GM12878 (cell line): Measurements from ENCODE around the gene WTIP. TPM values are rescaled to one million over a fixed set of nuclear protein-coding genes. Genes with fewer than 3 reads are reported as not detected.
"Not testable (repeated sequence)": the region's sequence is repeated elsewhere in the genome, so short reads cannot be mapped to it uniquely, and the experiment has no call there.

Experiments used
- ATAC-seq: fragments of 200-7000 bp; cut with Tn5 transposase; 3 replicates; pipeline ENCODE4 v1.9.1; 2020; ENCODE audit warnings: mild to moderate bottlenecking, moderate library complexity
- BruUV-seq: library from RNA; stranded (reverse); fragments of 400-500 nt; replicated peaks from 2 replicates; lab custom pipeline; 2021; lab: Mats Ljungman, UMichigan
- CTCF ChIA-PET: fragments of 300-600 bp; sonication (Branson Sonifier 250); formaldehyde crosslinking; extraction: SDS; loops from one replicate; lab custom pipeline; 2021; ENCODE audit warnings: inconsistent platforms; lab: Yijun Ruan, JAX
- POLR2A ChIA-PET: fragments of 350-600 bp; formaldehyde crosslinking; extraction: SDS; loops from one replicate; lab custom pipeline; 2021; ENCODE audit warnings: inconsistent platforms; lab: Charles Lee
- RAD21 ChIA-PET: fragments of 300-600 bp; sonication (Branson Sonifier 250); formaldehyde crosslinking; loops from one replicate; lab custom pipeline; 2023; ENCODE audit warnings: antibody characterized with exemption; ENCODE audit not compliant: unreplicated experiment; lab: Charles Lee
- SMC1A ChIA-PET: fragments of 300-600 bp; sonication (Branson Sonifier 250); formaldehyde crosslinking; loops from one replicate; lab custom pipeline; 2023; ENCODE audit not compliant: unreplicated experiment, uncharacterized antibody; lab: Charles Lee
- DNase-seq: peaks from one replicate; pipeline ENCODE4 v3.0.0-alpha.2; 2011; ENCODE audit warnings: low read depth, low spot score
- FAIRE-seq: peaks from 3 replicates; lab custom pipeline; 2011; peaks lifted over from hg19 to GRCh38; lab: Jason Lieb, UNC
- H2AFZ ChIP-seq: 2 replicates; pipeline ENCODE4 v1.6.0; 2011; ENCODE audit warnings: low read depth, low read length, control low read depth; ENCODE audit not compliant: control insufficient read depth
- H3K27ac ChIP-seq: 2 replicates; pipeline ENCODE4 v1.5.1; 2011; ENCODE audit warnings: control low read depth; ENCODE audit not compliant: control insufficient read depth, insufficient read depth
- H3K27me3 ChIP-seq, 2 experiments: replicated peaks in 1 of 2; 2 replicates each; pipeline versions ENCODE4 v1.6.0 to v1.6.1; 2011; ENCODE audit warnings: low read length in 1 of 2; ENCODE audit not compliant: control insufficient read depth in 2 of 2, insufficient read depth in 2 of 2
- H3K36me3 ChIP-seq, 2 experiments: 2 replicates each; pipeline ENCODE4 v1.5.1; 2011; ENCODE audit warnings: low read length in 1 of 2; ENCODE audit not compliant: control insufficient read depth in 2 of 2, insufficient read depth in 2 of 2
- H3K4me1 ChIP-seq: 2 replicates; pipeline ENCODE4 v1.6.1; 2011; ENCODE audit warnings: mild to moderate bottlenecking, low read length, moderate library complexity, mixed read lengths; ENCODE audit not compliant: control insufficient read depth, insufficient read depth
- H3K4me2 ChIP-seq: 2 replicates; pipeline ENCODE4 v1.6.0; 2011; ENCODE audit warnings: control low read depth; ENCODE audit not compliant: control insufficient read depth, insufficient read depth
- H3K4me3 ChIP-seq: fragments of 200-600 bp; sonication (generic); 2 replicates; pipeline ENCODE4 v1.5.1; 2016
- H3K79me2 ChIP-seq: 2 replicates; pipeline ENCODE4 v1.6.0; 2011; ENCODE audit warnings: low read length; ENCODE audit not compliant: control insufficient read depth, insufficient read depth
- H3K9ac ChIP-seq: 2 replicates; pipeline ENCODE4 v1.8.0; 2011; ENCODE audit warnings: low read length, control low read depth, mixed read lengths; ENCODE audit not compliant: control insufficient read depth, insufficient read depth
- H3K9me3 ChIP-seq: replicated peaks from 3 replicates; pipeline ENCODE4 v1.5.1; 2011; ENCODE audit warnings: mild to moderate bottlenecking, low read length; ENCODE audit not compliant: control insufficient read depth, insufficient read depth
- H4K20me1 ChIP-seq: 2 replicates; pipeline ENCODE4 v1.6.0; 2011; ENCODE audit not compliant: control insufficient read depth, insufficient read depth
- ESRRA ChIP-seq: IDR thresholded peaks from 2 replicates; pipeline ENCODE4 v1.6.1; 2012; ENCODE audit warnings: mild to moderate bottlenecking, low read length, improper control_type of control experiment
- ETV6 ChIP-seq, 2 experiments: fragments of 450-650 bp in 1 of 2; IDR thresholded peaks in 1 of 2; conservative IDR thresholded peaks in 1 of 2; 2 replicates each; pipeline ENCODE4 v1.6.1; 2014; ENCODE audit warnings: antibody characterized with exemption in 1 of 2, borderline replicate concordance in 1 of 2, low read depth in 1 of 2, mild to moderate bottlenecking in 1 of 2, moderate library complexity in 1 of 2
- MTA3 ChIP-seq: IDR thresholded peaks from 2 replicates; pipeline ENCODE4 v1.6.1; 2012; ENCODE audit warnings: low read length, inconsistent platforms, borderline replicate concordance
- REST ChIP-seq: IDR thresholded peaks from 2 replicates; pipeline ENCODE4 v1.6.1; 2012; ENCODE audit warnings: mild to moderate bottlenecking, low read depth, low read length
- SPI1 ChIP-seq: IDR thresholded peaks from 2 replicates; pipeline ENCODE4 v1.6.1; 2011; ENCODE audit warnings: low read depth, mild to moderate bottlenecking, low read length, moderate library complexity, borderline replicate concordance; ENCODE audit not compliant: insufficient read depth
- WGBS: methylation state at CpG from one replicate; pipeline ENCODE4 v1.1.6; 2016; ENCODE audit warnings: low lambda C conversion rate; ENCODE audit not compliant: insufficient replicate concordance, insufficient coverage; ENCODE audit errors: missing lambda C conversion rate; 5-methylcytosine and 5-hydroxymethylcytosine counted together
- in situ Hi-C: fragments of 300-500 bp; cut with MboI; formaldehyde crosslinking; loops from 9 replicates; pipeline ENCODE4 v1.14.3; 2018; ENCODE audit warnings: mixed read lengths
- intact Hi-C: fragments of 100-400 bp; cut with micrococcal nuclease; formaldehyde crosslinking; loops from one replicate; pipeline ENCODE4 v1.14.2; 2022; ENCODE audit not compliant: unreplicated experiment
- polyA plus RNA-seq, 11 experiments: library from polyadenylated mRNA; depleted of rRNA in 4 of 11; unstranded in 6 of 11; stranded (reverse) in 5 of 11; fragments of >200 nt; fragmentation: Nextera tagmentation in 4 of 11; fragmentation: Illumina TruSeq in 1 of 11; extraction: Ambion mirVana in 4 of 11; extraction: Trizol in 1 of 11; gene quantifications; 1 replicate in 1 of 11; 2 replicates in 10 of 11; pipeline versions ENCODE4 v1.2.1 to v1.2.3, GENCODE V29; 2011 to 2016; ENCODE audit warnings: inconsistent platforms in 2 of 11, missing spikeins in 2 of 11, low read depth in 1 of 11
- total RNA-seq, 4 experiments: library from RNA; depleted of rRNA in 3 of 4; stranded (reverse); fragments of >200 nt in 3 of 4; fragmentation: Illumina TruSeq in 1 of 4; extraction: Trizol in 1 of 4; gene quantifications; 2 replicates each; pipeline versions ENCODE4 v1.2.1 to v1.2.3, GENCODE V29; 2013 to 2021

Gene WTIP
- total and polyA plus RNA-seq, 10 of the 15 experiments (the other 5 are each of a cell fraction or from before 2014, with no cell fraction given), result 0.06 to 0.77 (median 0.17) TPM; not detected in 2

- TF ChIP-seq REST (no peak), MTA3 (no peak), SPI1 (no peak), ETV6 (conservative IDR thresholded peaks at IDR 0.05 in 1 of 2, IDR thresholded peaks at IDR 0.05 in 1 of 2; ENCODE audit: borderline replicate concordance in 1 of 2, low read depth in 1 of 2) (no peak), ESRRA (no peak)
Measured at GRCh38 chr19:34508540-34508939, 27.0 kb downstream of the WTIP start (continued).

GRCh38 chr19:34510904-34511303, 29.3 kb downstream of the WTIP start:
- H3K9me3 ChIP-seq, H3K79me2 ChIP-seq, DNase-seq, H3K4me2 ChIP-seq, H3K36me3 ChIP-seq, H3K9ac ChIP-seq, H2AFZ ChIP-seq, BruUV-seq, SMC1A ChIA-PET, H3K4me1 ChIP-seq, H3K27me3 ChIP-seq, RAD21 ChIA-PET, CTCF ChIA-PET, intact Hi-C loops, in situ Hi-C loops, H3K27ac ChIP-seq, H3K4me3 ChIP-seq, FAIRE-seq, POLR2A ChIA-PET, H4K20me1 ChIP-seq, ATAC-seq: not testable (repeated sequence)
- 66% methylated on average over 5 of the region's 5 CpGs for WGBS
